H9 (cell line): ENCODE results near the gene PCDHB4. TPM values are rescaled to one million over a fixed set of nuclear protein-coding genes. Genes with fewer than 3 reads are reported as not detected.
A peak's percentile ranks its signal among the peaks of the same experiment; 100 is the strongest.

Source experiments
- DNase-seq: peaks from one replicate; pipeline ENCODE4 v3.0.0-alpha.2; 2017
- H2AFZ ChIP-seq: one replicate; pipeline ENCODE4 v1.6.1; 2013; ENCODE audit warnings: mild to moderate bottlenecking, low read length, control low read depth, moderate library complexity
- H2AK5ac ChIP-seq: 2 replicates; pipeline ENCODE4 v1.6.1; 2013; ENCODE audit warnings: low read length, control low read depth, mixed read lengths; ENCODE audit not compliant: insufficient read length
- H2BK120ac ChIP-seq: one replicate; pipeline ENCODE4 v1.6.1; 2013; ENCODE audit warnings: low read depth, mild to moderate bottlenecking, low read length, control low read depth, inconsistent platforms; ENCODE audit not compliant: poor library complexity, severe bottlenecking
- H2BK12ac ChIP-seq: 2 replicates; pipeline ENCODE4 v1.6.1; 2013; ENCODE audit warnings: low read length, control low read depth, mixed read lengths, low read depth; ENCODE audit not compliant: insufficient read length
- H2BK15ac ChIP-seq: 2 replicates; pipeline ENCODE4 v1.6.1; 2013; ENCODE audit warnings: low read depth, low read length, control low read depth
- H2BK20ac ChIP-seq: one replicate; pipeline ENCODE4 v1.6.1; 2013; ENCODE audit warnings: low read depth, mild to moderate bottlenecking, low read length, control low read depth, inconsistent platforms; ENCODE audit not compliant: poor library complexity, severe bottlenecking
- H2BK5ac ChIP-seq: 2 replicates; pipeline ENCODE4 v1.6.1; 2013; ENCODE audit warnings: low read length, control low read depth, mixed read lengths; ENCODE audit not compliant: insufficient read length
- H3K14ac ChIP-seq: 2 replicates; pipeline ENCODE4 v1.6.1; 2013; ENCODE audit warnings: low read length, control low read depth; ENCODE audit not compliant: insufficient read depth
- H3K18ac ChIP-seq: 2 replicates; pipeline ENCODE4 v1.6.1; 2013; ENCODE audit warnings: low read depth, mild to moderate bottlenecking, mixed read lengths, low read length, control low read depth; ENCODE audit not compliant: insufficient read length
- H3K23ac ChIP-seq: 2 replicates; pipeline ENCODE4 v1.6.1; 2013; ENCODE audit warnings: low read length, control low read depth, mixed read lengths, low read depth; ENCODE audit not compliant: insufficient read length
- H3K23me2 ChIP-seq: 2 replicates; pipeline ENCODE4 v1.6.1; 2013; ENCODE audit warnings: low read depth, mild to moderate bottlenecking, mixed read lengths, low read length, control low read depth; ENCODE audit not compliant: insufficient read length, poor library complexity, severe bottlenecking
- H3K27ac ChIP-seq: 2 replicates; pipeline ENCODE4 v1.5.1; 2013; ENCODE audit warnings: low read length, control low read depth, mixed read lengths, low read depth; ENCODE audit not compliant: insufficient read length
- H3K27me3 ChIP-seq: 2 replicates; pipeline ENCODE4 v1.6.1; 2013; ENCODE audit warnings: low read length, control low read depth, inconsistent platforms; ENCODE audit not compliant: insufficient read depth
- H3K4ac ChIP-seq: 2 replicates; pipeline ENCODE4 v1.6.1; 2013; ENCODE audit warnings: low read depth, mild to moderate bottlenecking, control low read depth, inconsistent platforms, low read length, moderate library complexity
- H3K4me1 ChIP-seq: 2 replicates; pipeline ENCODE4 v1.6.1; 2013; ENCODE audit warnings: low read length, control low read depth, inconsistent platforms; ENCODE audit not compliant: insufficient read depth
- H3K4me2 ChIP-seq: 2 replicates; pipeline ENCODE4 v1.6.1; 2013; ENCODE audit warnings: low read length, control low read depth, mixed read lengths; ENCODE audit not compliant: insufficient read length, insufficient read depth
- H3K56ac ChIP-seq: 2 replicates; pipeline ENCODE4 v1.6.1; 2013; ENCODE audit warnings: low read depth, mild to moderate bottlenecking, mixed read lengths, low read length, control low read depth; ENCODE audit not compliant: insufficient read length
- H3K79me1 ChIP-seq: 2 replicates; pipeline ENCODE4 v1.6.1; 2013; ENCODE audit warnings: low read depth, mild to moderate bottlenecking, moderate library complexity, low read length, control low read depth, inconsistent platforms; ENCODE audit not compliant: insufficient read depth, poor library complexity, severe bottlenecking
- H3K79me2 ChIP-seq: 2 replicates; pipeline ENCODE4 v1.6.1; 2013; ENCODE audit warnings: low read length, control low read depth, inconsistent platforms; ENCODE audit not compliant: insufficient read depth
- H3K9ac ChIP-seq: 2 replicates; pipeline ENCODE4 v1.6.1; 2013; ENCODE audit warnings: low read length, control low read depth, mixed read lengths; ENCODE audit not compliant: insufficient read length; ENCODE audit errors: extremely low read depth
- H3K9me3 ChIP-seq: one replicate; pipeline ENCODE4 v1.6.1; 2013; ENCODE audit warnings: low read depth, low read length, inconsistent platforms; ENCODE audit not compliant: control insufficient read depth
- H3T11ph ChIP-seq: one replicate; pipeline ENCODE4 v1.6.1; 2013; ENCODE audit warnings: mild to moderate bottlenecking, low read length, control low read depth, inconsistent platforms
- H4K20me1 ChIP-seq: one replicate; pipeline ENCODE4 v1.6.1; 2013; ENCODE audit not compliant: control insufficient read depth, insufficient read length, insufficient read depth
- H4K5ac ChIP-seq: 2 replicates; pipeline ENCODE4 v1.6.1; 2013; ENCODE audit warnings: low read depth, mild to moderate bottlenecking, mixed read lengths, low read length, control low read depth; ENCODE audit not compliant: insufficient read length
- H4K8ac ChIP-seq: replicated peaks from 2 replicates; pipeline ENCODE4 v1.6.1; 2013; ENCODE audit warnings: low read length, control low read depth, mixed read lengths, low read depth; ENCODE audit not compliant: insufficient read length
- H4K91ac ChIP-seq: 2 replicates; pipeline ENCODE4 v1.6.1; 2013; ENCODE audit warnings: low read depth, mild to moderate bottlenecking, moderate library complexity, mixed read lengths, low read length, control low read depth; ENCODE audit not compliant: insufficient read length
- H3K27ac Mint-ChIP-seq, 3 experiments: 2 replicates in 2 of 3; 3 replicates in 1 of 3; pipeline ENCODE4 v1.8.0; 2020 to 2021; ENCODE audit warnings: mixed read lengths in 3 of 3, mild to moderate bottlenecking in 1 of 3, moderate library complexity in 1 of 3
- H3K27me3 Mint-ChIP-seq: 2 replicates; pipeline ENCODE4 v1.8.0; 2021; ENCODE audit warnings: low read depth, mild to moderate bottlenecking, moderate library complexity, mixed read lengths
- H3K36me3 Mint-ChIP-seq, 3 experiments: 2 replicates in 2 of 3; 3 replicates in 1 of 3; pipeline ENCODE4 v1.8.0; 2020 to 2021; ENCODE audit warnings: low read depth in 3 of 3, mixed read lengths in 3 of 3; ENCODE audit not compliant: insufficient read depth in 1 of 3
- H3K4me1 Mint-ChIP-seq, 2 experiments: 2 replicates each; pipeline ENCODE4 v1.8.0; 2020; ENCODE audit warnings: mixed read lengths in 2 of 2
- H3K4me3 Mint-ChIP-seq, 2 experiments: 2 replicates in 1 of 2; 3 replicates in 1 of 2; pipeline ENCODE4 v1.8.0; 2020 to 2021; ENCODE audit warnings: mild to moderate bottlenecking in 2 of 2, mixed read lengths in 2 of 2, moderate library complexity in 1 of 2
- H3K9me3 Mint-ChIP-seq, 2 experiments: 2 replicates in 1 of 2; 3 replicates in 1 of 2; pipeline ENCODE4 v1.8.0; 2020; ENCODE audit warnings: mild to moderate bottlenecking in 2 of 2, mixed read lengths in 2 of 2, moderate library complexity in 1 of 2
- WGBS: extraction: QIAGEN DNeasy Blood & Tissue Kit; methylation state at CpG from one replicate; pipeline ENCODE4 v1.1.7; 2013; ENCODE audit warnings: missing lambda C conversion rate, low lambda C conversion rate, mixed read lengths; ENCODE audit not compliant: insufficient read length; ENCODE audit errors: extremely low coverage; 5-methylcytosine and 5-hydroxymethylcytosine counted together
- total RNA-seq: library from RNA; stranded (reverse); gene quantifications from 2 replicates; pipeline ENCODE4 v1.2.1, GENCODE V29; 2021
- TF ChIP-seq, protein P1 (sequence below): fragments of 200-600 bp; sonication (generic); conservative IDR thresholded peaks from 3 replicates; pipeline ENCODE4 v1.8.0; 2021; ENCODE audit warnings: antibody characterized with exemption, mild to moderate bottlenecking

The PCDHB4 gene
- total RNA-seq, 1 experiment from 2014 or later = 1.6 TPM

- no peak for DNase-seq
- H2BK12ac ChIP-seq = no peak within 1 kb of the TSS
- H3K36me3 Mint-ChIP-seq = peaks cover 0 to 20% (median 1%) of the 10 kb centered on the region in 3 experiments; a peak in 5 of 7 replicates
- no peaks in the 10 kb centered on the region for H3K79me1 ChIP-seq
- H3K4ac ChIP-seq = no peak within 1 kb of the TSS
- no peaks in the 10 kb centered on the region for H4K20me1 ChIP-seq
- H2BK5ac ChIP-seq = no peak within 1 kb of the TSS
- no peak within 1 kb of the TSS for H2AFZ ChIP-seq
- H2BK20ac ChIP-seq = no peak within 1 kb of the TSS
- H4K91ac ChIP-seq = no peak within 1 kb of the TSS
- H3K23me2 ChIP-seq = no peaks in the 10 kb centered on the region
- H3K23ac ChIP-seq = no peak within 1 kb of the TSS
- no peak within 1 kb of the TSS for H2AK5ac ChIP-seq
- no peaks in the 10 kb centered on the region for H3K79me2 ChIP-seq
- H4K5ac ChIP-seq = no peak within 1 kb of the TSS
- no peaks in the 10 kb centered on the region for H3K27me3 ChIP-seq
- H3T11ph ChIP-seq = no peak within 1 kb of the TSS
- H3K4me1 ChIP-seq = no peaks in the 10 kb centered on the region
- no peak within 1 kb of the TSS for H3K18ac ChIP-seq
- peaks cover 27 to 29% of the 10 kb centered on the region in 2 experiments for H3K9me3 Mint-ChIP-seq
- H3K27me3 Mint-ChIP-seq = peaks cover 10% of the 10 kb centered on the region
- H3K27ac Mint-ChIP-seq = no peak within 1 kb of the TSS
- H3K56ac ChIP-seq = no peak within 1 kb of the TSS
- H4K8ac ChIP-seq = no peak within 1 kb of the TSS
- TF ChIP-seq, protein P1, sequence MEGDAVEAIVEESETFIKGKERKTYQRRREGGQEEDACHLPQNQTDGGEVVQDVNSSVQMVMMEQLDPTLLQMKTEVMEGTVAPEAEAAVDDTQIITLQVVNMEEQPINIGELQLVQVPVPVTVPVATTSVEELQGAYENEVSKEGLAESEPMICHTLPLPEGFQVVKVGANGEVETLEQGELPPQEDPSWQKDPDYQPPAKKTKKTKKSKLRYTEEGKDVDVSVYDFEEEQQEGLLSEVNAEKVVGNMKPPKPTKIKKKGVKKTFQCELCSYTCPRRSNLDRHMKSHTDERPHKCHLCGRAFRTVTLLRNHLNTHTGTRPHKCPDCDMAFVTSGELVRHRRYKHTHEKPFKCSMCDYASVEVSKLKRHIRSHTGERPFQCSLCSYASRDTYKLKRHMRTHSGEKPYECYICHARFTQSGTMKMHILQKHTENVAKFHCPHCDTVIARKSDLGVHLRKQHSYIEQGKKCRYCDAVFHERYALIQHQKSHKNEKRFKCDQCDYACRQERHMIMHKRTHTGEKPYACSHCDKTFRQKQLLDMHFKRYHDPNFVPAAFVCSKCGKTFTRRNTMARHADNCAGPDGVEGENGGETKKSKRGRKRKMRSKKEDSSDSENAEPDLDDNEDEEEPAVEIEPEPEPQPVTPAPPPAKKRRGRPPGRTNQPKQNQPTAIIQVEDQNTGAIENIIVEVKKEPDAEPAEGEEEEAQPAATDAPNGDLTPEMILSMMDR = peak; percentile 61; the same call in 2 of the 3 replicates
- H3K4me1 Mint-ChIP-seq = no peaks in the 10 kb centered on the region
- no peak within 1 kb of the TSS for H3K4me3 Mint-ChIP-seq
- no peak within 1 kb of the TSS for H2BK15ac ChIP-seq
- H3K9ac ChIP-seq = no peak within 1 kb of the TSS
- WGBS = no CpG with 5 or more reads among the region's 18 CpGs
- H3K4me2 ChIP-seq = no peak within 1 kb of the TSS
- no peak within 1 kb of the TSS for H3K27ac ChIP-seq
- H2BK120ac ChIP-seq = no peak within 1 kb of the TSS
- H3K9me3 ChIP-seq = peaks cover 9% of the 10 kb centered on the region
- no peak within 1 kb of the TSS; the same call in 1 of the 2 replicates for H3K14ac ChIP-seq
Observed at GRCh38 chr5:141149812-141150211, 28.2 kb downstream of the PCDHB4 start, which contains the start of gene PCDHB6. PCDHB6 (plus strand) TSS chr5:141150057; CDS start chr5:141150258, 201 bp downstream.
